H9 (cell line): ENCODE results near the gene NFXL1. TPM values are rescaled to one million over a fixed set of nuclear protein-coding genes. Genes with fewer than 3 reads are reported as not detected.

Source experiments
- DNase-seq: peaks from one replicate; pipeline ENCODE4 v3.0.0-alpha.2; 2017
- H2AFZ ChIP-seq: one replicate; pipeline ENCODE4 v1.6.1; 2013; ENCODE audit warnings: mild to moderate bottlenecking, low read length, control low read depth, moderate library complexity
- H2AK5ac ChIP-seq: 2 replicates; pipeline ENCODE4 v1.6.1; 2013; ENCODE audit warnings: low read length, control low read depth, mixed read lengths; ENCODE audit not compliant: insufficient read length
- H2BK120ac ChIP-seq: one replicate; pipeline ENCODE4 v1.6.1; 2013; ENCODE audit warnings: low read depth, mild to moderate bottlenecking, low read length, control low read depth, inconsistent platforms; ENCODE audit not compliant: poor library complexity, severe bottlenecking
- H2BK12ac ChIP-seq: 2 replicates; pipeline ENCODE4 v1.6.1; 2013; ENCODE audit warnings: low read length, control low read depth, mixed read lengths, low read depth; ENCODE audit not compliant: insufficient read length
- H2BK15ac ChIP-seq: 2 replicates; pipeline ENCODE4 v1.6.1; 2013; ENCODE audit warnings: low read depth, low read length, control low read depth
- H2BK20ac ChIP-seq: one replicate; pipeline ENCODE4 v1.6.1; 2013; ENCODE audit warnings: low read depth, mild to moderate bottlenecking, low read length, control low read depth, inconsistent platforms; ENCODE audit not compliant: poor library complexity, severe bottlenecking
- H2BK5ac ChIP-seq: 2 replicates; pipeline ENCODE4 v1.6.1; 2013; ENCODE audit warnings: low read length, control low read depth, mixed read lengths; ENCODE audit not compliant: insufficient read length
- H3K14ac ChIP-seq: 2 replicates; pipeline ENCODE4 v1.6.1; 2013; ENCODE audit warnings: low read length, control low read depth; ENCODE audit not compliant: insufficient read depth
- H3K18ac ChIP-seq: 2 replicates; pipeline ENCODE4 v1.6.1; 2013; ENCODE audit warnings: low read depth, mild to moderate bottlenecking, mixed read lengths, low read length, control low read depth; ENCODE audit not compliant: insufficient read length
- H3K23ac ChIP-seq: 2 replicates; pipeline ENCODE4 v1.6.1; 2013; ENCODE audit warnings: low read length, control low read depth, mixed read lengths, low read depth; ENCODE audit not compliant: insufficient read length
- H3K23me2 ChIP-seq: 2 replicates; pipeline ENCODE4 v1.6.1; 2013; ENCODE audit warnings: low read depth, mild to moderate bottlenecking, mixed read lengths, low read length, control low read depth; ENCODE audit not compliant: insufficient read length, poor library complexity, severe bottlenecking
- H3K27ac ChIP-seq: 2 replicates; pipeline ENCODE4 v1.5.1; 2013; ENCODE audit warnings: low read length, control low read depth, mixed read lengths, low read depth; ENCODE audit not compliant: insufficient read length
- H3K27me3 ChIP-seq: 2 replicates; pipeline ENCODE4 v1.6.1; 2013; ENCODE audit warnings: low read length, control low read depth, inconsistent platforms; ENCODE audit not compliant: insufficient read depth
- H3K4ac ChIP-seq: 2 replicates; pipeline ENCODE4 v1.6.1; 2013; ENCODE audit warnings: low read depth, mild to moderate bottlenecking, control low read depth, inconsistent platforms, low read length, moderate library complexity
- H3K4me1 ChIP-seq: 2 replicates; pipeline ENCODE4 v1.6.1; 2013; ENCODE audit warnings: low read length, control low read depth, inconsistent platforms; ENCODE audit not compliant: insufficient read depth
- H3K4me2 ChIP-seq: 2 replicates; pipeline ENCODE4 v1.6.1; 2013; ENCODE audit warnings: low read length, control low read depth, mixed read lengths; ENCODE audit not compliant: insufficient read length, insufficient read depth
- H3K56ac ChIP-seq: 2 replicates; pipeline ENCODE4 v1.6.1; 2013; ENCODE audit warnings: low read depth, mild to moderate bottlenecking, mixed read lengths, low read length, control low read depth; ENCODE audit not compliant: insufficient read length
- H3K79me1 ChIP-seq: 2 replicates; pipeline ENCODE4 v1.6.1; 2013; ENCODE audit warnings: low read depth, mild to moderate bottlenecking, moderate library complexity, low read length, control low read depth, inconsistent platforms; ENCODE audit not compliant: insufficient read depth, poor library complexity, severe bottlenecking
- H3K79me2 ChIP-seq: 2 replicates; pipeline ENCODE4 v1.6.1; 2013; ENCODE audit warnings: low read length, control low read depth, inconsistent platforms; ENCODE audit not compliant: insufficient read depth
- H3K9ac ChIP-seq: 2 replicates; pipeline ENCODE4 v1.6.1; 2013; ENCODE audit warnings: low read length, control low read depth, mixed read lengths; ENCODE audit not compliant: insufficient read length; ENCODE audit errors: extremely low read depth
- H3K9me3 ChIP-seq: one replicate; pipeline ENCODE4 v1.6.1; 2013; ENCODE audit warnings: low read depth, low read length, inconsistent platforms; ENCODE audit not compliant: control insufficient read depth
- H3T11ph ChIP-seq: one replicate; pipeline ENCODE4 v1.6.1; 2013; ENCODE audit warnings: mild to moderate bottlenecking, low read length, control low read depth, inconsistent platforms
- H4K20me1 ChIP-seq: one replicate; pipeline ENCODE4 v1.6.1; 2013; ENCODE audit not compliant: control insufficient read depth, insufficient read length, insufficient read depth
- H4K5ac ChIP-seq: 2 replicates; pipeline ENCODE4 v1.6.1; 2013; ENCODE audit warnings: low read depth, mild to moderate bottlenecking, mixed read lengths, low read length, control low read depth; ENCODE audit not compliant: insufficient read length
- H4K8ac ChIP-seq: replicated peaks from 2 replicates; pipeline ENCODE4 v1.6.1; 2013; ENCODE audit warnings: low read length, control low read depth, mixed read lengths, low read depth; ENCODE audit not compliant: insufficient read length
- H4K91ac ChIP-seq: 2 replicates; pipeline ENCODE4 v1.6.1; 2013; ENCODE audit warnings: low read depth, mild to moderate bottlenecking, moderate library complexity, mixed read lengths, low read length, control low read depth; ENCODE audit not compliant: insufficient read length
- H3K27ac Mint-ChIP-seq, 3 experiments: 2 replicates in 2 of 3; 3 replicates in 1 of 3; pipeline ENCODE4 v1.8.0; 2020 to 2021; ENCODE audit warnings: mixed read lengths in 3 of 3, mild to moderate bottlenecking in 1 of 3, moderate library complexity in 1 of 3
- H3K27me3 Mint-ChIP-seq: 2 replicates; pipeline ENCODE4 v1.8.0; 2021; ENCODE audit warnings: low read depth, mild to moderate bottlenecking, moderate library complexity, mixed read lengths
- H3K36me3 Mint-ChIP-seq, 3 experiments: 2 replicates in 2 of 3; 3 replicates in 1 of 3; pipeline ENCODE4 v1.8.0; 2020 to 2021; ENCODE audit warnings: low read depth in 3 of 3, mixed read lengths in 3 of 3; ENCODE audit not compliant: insufficient read depth in 1 of 3
- H3K4me1 Mint-ChIP-seq, 2 experiments: 2 replicates each; pipeline ENCODE4 v1.8.0; 2020; ENCODE audit warnings: mixed read lengths in 2 of 2
- H3K4me3 Mint-ChIP-seq, 2 experiments: 2 replicates in 1 of 2; 3 replicates in 1 of 2; pipeline ENCODE4 v1.8.0; 2020 to 2021; ENCODE audit warnings: mild to moderate bottlenecking in 2 of 2, mixed read lengths in 2 of 2, moderate library complexity in 1 of 2
- H3K9me3 Mint-ChIP-seq, 2 experiments: 2 replicates in 1 of 2; 3 replicates in 1 of 2; pipeline ENCODE4 v1.8.0; 2020; ENCODE audit warnings: mild to moderate bottlenecking in 2 of 2, mixed read lengths in 2 of 2, moderate library complexity in 1 of 2
- WGBS: extraction: QIAGEN DNeasy Blood & Tissue Kit; methylation state at CpG from one replicate; pipeline ENCODE4 v1.1.7; 2013; ENCODE audit warnings: missing lambda C conversion rate, low lambda C conversion rate, mixed read lengths; ENCODE audit not compliant: insufficient read length; ENCODE audit errors: extremely low coverage; 5-methylcytosine and 5-hydroxymethylcytosine counted together
- total RNA-seq: library from RNA; stranded (reverse); gene quantifications from 2 replicates; pipeline ENCODE4 v1.2.1, GENCODE V29; 2021
- TF ChIP-seq, protein P1 (sequence below): fragments of 200-600 bp; sonication (generic); conservative IDR thresholded peaks from 3 replicates; pipeline ENCODE4 v1.8.0; 2021; ENCODE audit warnings: antibody characterized with exemption, mild to moderate bottlenecking

NFXL1 gene
- total RNA-seq, 1 experiment from 2014 or later = 33.8 TPM

DNA sequence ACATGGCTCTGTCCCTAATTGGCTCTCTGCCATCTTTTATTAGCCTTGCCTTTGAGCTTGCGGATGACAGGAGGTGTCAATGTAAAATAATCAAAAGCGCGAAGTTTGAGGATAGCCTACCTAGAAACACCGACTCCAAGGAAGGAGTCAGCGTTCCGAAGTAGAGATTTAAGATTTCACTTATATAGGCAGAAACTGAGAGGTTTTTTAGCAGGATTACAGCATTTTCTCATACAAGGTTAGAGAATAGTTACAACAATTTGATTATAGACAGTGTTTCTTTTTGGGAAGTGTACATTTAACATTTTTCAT lies 499 bp upstream of the NFXL1 start:
- Histone ChIP-seq H3T11ph (no peak overlapping the region), H3K27ac (no peak overlapping the region), H3K18ac (no peak overlapping the region), H3K9ac (peak overlapping the region; percentile 56), H2BK120ac (no peak overlapping the region), H2BK20ac (no peak overlapping the region), H3K79me1 (no peaks in the 10 kb centered on the region), H3K23ac (no peak overlapping the region), H3K27me3 (no peaks in the 10 kb centered on the region), H4K8ac (no peak overlapping the region), H4K91ac (no peak overlapping the region), H3K4ac (no peak overlapping the region), H2AFZ (peak overlapping the region; percentile 95), H2BK5ac (no peak overlapping the region), H3K4me1 (no peaks in the 10 kb centered on the region), H3K9me3 (no peaks in the 10 kb centered on the region), H2BK12ac (no peak overlapping the region), H4K20me1 (no peaks in the 10 kb centered on the region), H3K79me2 (peaks cover 4% of the 10 kb centered on the region; the same call in 1 of the 2 replicates), H4K5ac (no peak overlapping the region), H3K56ac (no peak overlapping the region), H3K23me2 (no peaks in the 10 kb centered on the region), H2BK15ac (no peak overlapping the region), H3K4me2 (peak overlapping the region; percentile 94), H2AK5ac (no peak overlapping the region), H3K14ac (no peak overlapping the region)
- Mint-ChIP-seq H3K27me3 (peaks cover 2% of the 10 kb centered on the region; the same call in 1 of the 2 replicates), H3K4me3 (peak overlapping the region; percentile 93 to 98), H3K36me3 (peaks cover 18 to 41% (median 41%) of the 10 kb centered on the region in 3 experiments; a peak in 6 of 7 replicates), H3K4me1 (peaks cover 22 to 24% of the 10 kb centered on the region in 2 experiments), H3K9me3 (peaks cover 14 to 15% of the 10 kb centered on the region in 2 experiments), H3K27ac (no peak overlapping the region)
- no CpG with 5 or more reads among the region's 6 CpGs for WGBS
- no peak for DNase-seq
- TF ChIP-seq, protein P1, sequence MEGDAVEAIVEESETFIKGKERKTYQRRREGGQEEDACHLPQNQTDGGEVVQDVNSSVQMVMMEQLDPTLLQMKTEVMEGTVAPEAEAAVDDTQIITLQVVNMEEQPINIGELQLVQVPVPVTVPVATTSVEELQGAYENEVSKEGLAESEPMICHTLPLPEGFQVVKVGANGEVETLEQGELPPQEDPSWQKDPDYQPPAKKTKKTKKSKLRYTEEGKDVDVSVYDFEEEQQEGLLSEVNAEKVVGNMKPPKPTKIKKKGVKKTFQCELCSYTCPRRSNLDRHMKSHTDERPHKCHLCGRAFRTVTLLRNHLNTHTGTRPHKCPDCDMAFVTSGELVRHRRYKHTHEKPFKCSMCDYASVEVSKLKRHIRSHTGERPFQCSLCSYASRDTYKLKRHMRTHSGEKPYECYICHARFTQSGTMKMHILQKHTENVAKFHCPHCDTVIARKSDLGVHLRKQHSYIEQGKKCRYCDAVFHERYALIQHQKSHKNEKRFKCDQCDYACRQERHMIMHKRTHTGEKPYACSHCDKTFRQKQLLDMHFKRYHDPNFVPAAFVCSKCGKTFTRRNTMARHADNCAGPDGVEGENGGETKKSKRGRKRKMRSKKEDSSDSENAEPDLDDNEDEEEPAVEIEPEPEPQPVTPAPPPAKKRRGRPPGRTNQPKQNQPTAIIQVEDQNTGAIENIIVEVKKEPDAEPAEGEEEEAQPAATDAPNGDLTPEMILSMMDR = no peak
